Superior temporal gyrus (tissue), 1 donor: Measurements from ENCODE around the gene ZNF598.

ENCODE experiments used
- DNase-seq: peaks from one replicate; pipeline ENCODE4 v3.0.0-alpha.2; 2016; ENCODE audit errors: extremely low spot score

Gene ZNF598

DNA sequence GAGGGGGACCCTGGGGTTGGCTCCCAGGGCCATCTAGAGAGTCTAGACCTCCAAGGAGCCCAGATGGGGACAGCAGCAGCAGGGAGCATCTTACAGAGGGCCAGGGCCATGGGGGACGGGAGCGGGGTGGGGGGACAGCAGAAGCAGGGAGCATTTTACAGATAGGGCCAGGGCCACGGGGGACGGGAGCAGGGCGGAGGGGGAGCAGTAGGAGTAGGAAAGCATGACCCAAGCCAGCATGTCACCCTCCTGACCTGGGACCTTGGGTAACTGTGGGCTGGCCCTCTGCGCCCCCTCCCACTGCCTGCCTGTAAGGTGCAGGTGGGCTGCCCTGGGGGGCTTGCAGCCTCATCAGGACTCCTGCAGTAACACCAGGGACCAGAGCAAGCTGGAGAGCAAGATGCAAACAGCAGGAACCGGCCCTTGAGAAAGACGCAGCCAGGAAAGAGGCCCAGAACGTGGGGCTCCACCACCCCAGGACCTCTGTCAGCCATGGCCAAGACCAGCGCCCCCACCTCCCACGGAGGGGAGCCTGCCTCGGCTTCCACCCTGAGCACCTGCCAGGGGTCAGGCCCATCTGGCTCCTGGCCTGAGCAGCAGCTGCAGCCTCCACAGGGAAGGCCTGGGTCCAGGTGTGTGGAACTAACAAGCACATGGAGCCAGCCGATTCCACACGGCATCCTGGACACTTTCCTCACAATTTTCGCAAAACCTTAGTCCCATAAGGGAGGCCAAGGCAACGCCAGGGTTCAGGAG, 2.4 kb downstream of the ZNF598 start:
- DNase-seq: no peak

DNA sequence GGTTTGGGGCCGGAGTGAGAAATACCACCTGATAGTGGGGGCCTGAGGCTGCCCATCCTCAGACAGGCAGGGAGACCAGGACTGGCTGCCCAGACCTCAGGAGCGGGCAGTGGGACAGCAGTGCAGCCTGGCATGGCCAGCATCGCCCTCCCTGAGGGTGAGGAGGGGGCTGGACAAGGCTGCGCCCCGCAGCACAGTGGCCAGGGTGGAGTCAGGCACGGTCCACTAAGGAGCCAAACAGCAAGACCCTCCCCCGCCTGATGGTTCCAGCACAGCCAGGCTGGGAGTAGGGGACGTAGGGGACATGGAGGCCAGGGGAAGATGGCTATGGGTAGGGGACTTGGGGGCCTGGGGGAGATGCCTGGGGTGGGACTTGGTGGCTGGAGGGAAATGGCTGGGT, 3.3 kb downstream of the ZNF598 start:
- no peak for DNase-seq

DNA sequence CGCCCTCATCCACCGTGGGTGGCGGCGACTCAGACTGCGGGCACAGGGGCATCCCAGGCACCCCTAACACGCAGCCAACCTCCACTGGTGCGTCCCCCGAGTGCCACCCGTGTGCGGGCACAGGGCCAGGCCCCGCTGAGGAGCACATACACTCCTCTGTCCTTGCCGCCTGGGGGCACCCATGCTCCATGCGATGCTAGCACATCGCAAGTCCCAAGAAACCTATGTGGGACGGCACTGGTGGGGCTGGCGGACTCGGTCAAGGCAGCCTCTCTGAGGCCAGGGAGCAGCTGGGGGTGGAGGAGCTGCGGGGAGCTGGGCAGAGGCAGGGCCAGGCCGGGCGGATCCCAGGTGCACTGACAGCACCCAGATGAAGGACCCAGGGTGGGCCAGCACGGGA, 4.0 kb downstream of the ZNF598 start:
- no peak for DNase-seq

DNA sequence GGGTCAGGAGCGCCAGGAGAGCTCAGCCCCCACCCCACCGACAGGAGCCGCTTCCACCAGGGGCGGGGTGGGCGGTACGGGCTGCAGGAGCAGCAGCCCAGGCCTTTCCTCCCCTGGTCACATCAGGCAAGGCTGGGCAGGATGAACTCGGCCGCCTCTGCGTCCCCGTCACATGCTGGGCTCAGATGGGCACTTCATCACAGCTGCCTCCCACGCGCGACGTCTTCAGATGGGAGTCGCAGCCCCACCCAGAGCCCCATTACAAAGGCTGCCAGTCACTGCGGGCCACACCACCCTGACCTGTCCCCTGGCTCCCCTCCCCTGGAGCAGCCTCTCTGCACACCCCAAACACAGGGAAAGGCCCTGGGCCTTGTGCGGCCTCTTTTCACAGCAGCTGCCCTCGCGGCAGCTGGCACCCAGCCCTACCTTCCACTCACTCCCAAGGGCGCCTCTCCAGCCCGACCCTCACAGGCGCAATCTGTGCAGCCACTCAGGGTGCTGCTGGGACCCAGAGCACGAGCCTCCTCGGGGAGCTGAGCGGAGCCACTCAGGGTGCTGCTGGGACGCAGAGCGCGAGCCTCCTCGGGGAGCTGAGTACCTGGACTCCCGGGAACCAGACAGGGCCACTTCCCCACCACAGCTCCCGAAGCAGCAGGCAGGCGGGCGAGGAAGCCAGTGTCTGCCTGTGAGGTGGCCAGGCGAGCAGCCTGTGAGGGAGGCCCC, 4.7 kb downstream of the ZNF598 start:
- DNase-seq: no peak

DNA sequence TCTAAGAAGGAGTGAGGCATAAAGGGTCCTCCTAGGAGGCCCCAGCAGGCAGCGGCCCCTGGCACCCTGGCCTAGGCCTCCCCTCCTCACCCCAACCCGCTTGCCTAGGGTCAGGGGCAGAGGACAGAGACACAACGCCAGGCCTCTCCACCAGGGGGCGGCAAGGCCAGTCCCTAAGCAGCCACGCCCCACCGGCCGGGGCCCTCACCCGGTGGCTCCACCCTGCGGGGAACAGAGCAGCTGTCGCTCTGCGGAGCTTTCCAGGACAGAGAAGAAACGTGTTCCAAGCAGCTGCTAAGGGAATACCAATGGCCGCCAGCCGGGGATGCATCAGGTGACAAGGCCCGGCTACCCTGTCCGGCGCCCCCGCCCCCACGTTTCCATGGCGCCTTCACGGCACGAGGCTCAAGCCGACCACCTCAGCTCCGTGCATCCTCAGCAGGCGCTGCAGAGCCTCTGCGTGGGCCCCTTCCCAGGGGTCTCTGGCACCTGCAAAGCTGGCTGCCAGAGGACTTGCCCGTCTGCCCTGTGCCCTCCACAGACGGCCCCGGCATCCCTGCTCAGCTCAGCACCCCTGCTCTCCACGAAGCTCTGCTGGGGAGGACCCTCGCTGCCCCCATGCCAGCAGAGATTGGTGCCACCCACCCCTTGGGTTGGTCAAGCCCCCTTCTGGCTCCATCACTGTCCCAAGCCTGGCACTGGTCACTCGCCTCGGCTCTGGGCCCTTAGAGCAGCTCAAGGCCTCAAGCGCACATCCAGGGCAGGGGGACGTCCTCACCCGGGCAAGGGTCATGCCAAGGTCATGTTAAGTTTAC, 5.6 kb downstream of the ZNF598 start:
- DNase-seq: peak; percentile 78

DNA sequence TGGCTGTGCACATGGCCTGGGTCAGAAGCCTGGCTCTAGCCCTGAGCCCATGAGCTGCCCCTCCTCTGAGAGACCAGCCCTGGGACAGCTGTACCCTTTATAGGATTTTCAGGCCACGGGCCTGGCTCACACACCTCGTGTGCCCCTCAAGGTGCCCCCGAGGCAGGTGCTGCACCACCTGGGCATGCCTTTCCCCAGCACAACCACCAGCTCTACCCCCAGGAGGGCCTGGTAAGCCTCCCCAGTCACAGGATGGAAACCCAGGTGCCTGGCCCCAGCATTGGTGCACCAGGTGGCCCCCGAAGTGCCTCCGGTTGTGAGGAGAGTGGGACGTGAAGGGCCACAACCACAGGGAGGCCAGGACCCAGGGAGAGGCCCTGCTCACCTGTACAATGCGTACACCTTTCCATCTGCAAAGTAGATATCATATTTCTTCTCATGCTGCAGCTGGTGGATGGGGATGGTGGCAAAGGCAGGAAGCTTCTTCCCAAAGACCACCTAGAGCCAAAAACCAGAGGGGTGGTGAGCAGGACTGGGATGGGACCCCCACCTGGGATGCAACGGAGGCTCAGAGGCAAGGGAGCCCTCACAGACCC, 6.3 kb downstream of the ZNF598 start:
- no peak for DNase-seq

DNA sequence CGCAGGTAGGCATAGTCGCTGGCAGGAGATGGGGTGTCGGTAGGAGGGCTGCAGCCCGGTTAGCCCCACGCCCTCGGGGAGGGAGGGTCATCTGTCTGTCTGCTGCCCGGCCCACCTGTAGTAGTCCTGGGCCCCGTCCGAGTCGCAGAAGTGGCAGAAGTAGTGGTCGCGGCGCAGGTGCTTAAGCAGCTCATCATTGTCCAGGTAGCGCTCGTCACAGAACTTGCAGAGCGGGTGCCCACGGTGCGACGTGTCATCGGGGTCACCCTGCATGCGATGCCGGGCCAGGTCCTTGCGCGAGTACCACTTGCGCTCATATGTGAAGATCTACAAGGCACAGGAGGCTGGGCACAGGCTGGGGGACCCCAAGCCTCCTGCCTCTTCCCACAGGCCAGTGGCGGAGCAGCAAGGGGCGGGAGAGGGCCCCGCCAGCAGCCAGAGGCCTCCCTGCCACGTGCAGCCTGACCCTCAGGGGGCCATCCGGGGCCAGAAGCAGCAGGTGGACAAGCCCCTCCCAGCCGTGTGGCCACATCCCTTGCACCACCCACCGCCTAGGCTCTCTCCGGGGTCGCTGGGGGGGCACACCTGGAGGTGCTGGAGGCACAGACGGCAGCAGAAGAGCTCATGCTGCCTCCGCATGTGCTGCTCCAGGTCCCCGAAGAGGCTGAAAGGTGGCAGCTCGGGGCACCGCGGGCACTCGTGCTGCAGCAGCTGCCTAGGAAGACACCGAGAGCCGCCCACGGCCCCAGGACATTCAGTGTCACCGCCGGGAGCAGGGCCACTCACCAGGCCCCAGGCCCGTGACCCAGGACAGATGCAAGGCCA, 7.0 kb downstream of the ZNF598 start:
- no peak for DNase-seq

DNA sequence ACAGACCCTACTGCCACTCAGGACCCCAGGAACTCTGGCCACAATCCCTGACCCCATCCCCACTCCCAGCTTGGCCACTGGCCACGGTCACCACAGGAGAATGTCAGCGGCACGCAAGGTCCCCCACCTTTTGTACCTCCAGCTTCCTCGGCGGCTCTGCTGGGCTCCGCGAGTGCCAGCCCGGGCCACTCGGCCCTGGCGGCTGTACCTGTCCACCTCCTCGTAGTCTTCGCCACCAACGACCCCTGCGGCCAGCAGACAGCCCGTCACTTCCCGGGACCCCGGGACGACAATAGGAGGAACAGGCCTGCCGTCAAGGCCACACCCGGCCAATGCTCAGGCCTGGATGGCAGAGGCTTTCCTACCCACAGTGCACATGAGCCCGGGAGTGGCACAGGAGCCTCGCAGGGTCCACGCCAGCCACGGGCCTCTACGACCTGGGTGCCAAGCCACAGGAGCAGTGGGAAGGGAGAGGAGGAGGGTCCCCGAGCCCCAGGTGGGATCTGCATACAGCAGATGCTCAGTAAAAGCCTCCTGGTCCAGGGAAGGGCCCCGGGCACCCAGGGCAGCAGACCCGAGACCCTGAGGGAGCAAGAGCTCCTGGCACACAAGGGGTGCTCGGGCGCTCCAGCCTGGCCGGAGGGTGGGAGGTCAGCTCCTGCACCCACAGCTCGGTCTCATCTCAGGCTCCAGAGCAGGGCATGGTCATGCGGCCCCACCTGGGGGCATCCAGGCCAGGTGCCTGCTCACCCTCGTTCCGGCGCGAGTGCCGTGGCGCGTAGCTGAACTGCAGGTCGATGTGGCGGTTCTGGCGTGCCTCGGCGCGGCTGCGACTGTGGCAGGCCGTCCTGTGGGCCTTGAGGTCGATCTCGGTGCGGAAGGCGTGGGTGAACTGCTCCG, 7.9 kb downstream of the ZNF598 start:
- no peak for DNase-seq

DNA sequence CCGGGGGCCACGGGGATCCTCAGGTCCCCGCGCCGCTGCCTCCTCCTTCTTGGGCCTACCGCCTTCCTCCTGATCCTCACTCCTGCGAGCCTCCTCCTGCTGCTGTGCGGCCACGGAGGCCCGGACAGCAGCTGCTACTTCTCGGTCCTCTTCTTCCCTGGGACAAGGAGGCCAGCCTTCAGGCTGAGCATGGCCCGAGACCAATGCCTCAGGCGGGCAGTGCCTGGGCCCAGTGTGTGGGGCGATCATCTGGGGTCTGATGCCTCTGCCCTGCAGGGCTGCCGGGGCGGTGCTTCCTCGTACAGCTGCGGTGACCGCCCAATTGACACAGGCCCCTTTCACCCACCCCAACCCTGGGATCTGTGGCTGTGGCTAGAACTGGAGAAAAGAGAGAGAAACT, 8.6 kb downstream of the ZNF598 start:
- no peak for DNase-seq

DNA sequence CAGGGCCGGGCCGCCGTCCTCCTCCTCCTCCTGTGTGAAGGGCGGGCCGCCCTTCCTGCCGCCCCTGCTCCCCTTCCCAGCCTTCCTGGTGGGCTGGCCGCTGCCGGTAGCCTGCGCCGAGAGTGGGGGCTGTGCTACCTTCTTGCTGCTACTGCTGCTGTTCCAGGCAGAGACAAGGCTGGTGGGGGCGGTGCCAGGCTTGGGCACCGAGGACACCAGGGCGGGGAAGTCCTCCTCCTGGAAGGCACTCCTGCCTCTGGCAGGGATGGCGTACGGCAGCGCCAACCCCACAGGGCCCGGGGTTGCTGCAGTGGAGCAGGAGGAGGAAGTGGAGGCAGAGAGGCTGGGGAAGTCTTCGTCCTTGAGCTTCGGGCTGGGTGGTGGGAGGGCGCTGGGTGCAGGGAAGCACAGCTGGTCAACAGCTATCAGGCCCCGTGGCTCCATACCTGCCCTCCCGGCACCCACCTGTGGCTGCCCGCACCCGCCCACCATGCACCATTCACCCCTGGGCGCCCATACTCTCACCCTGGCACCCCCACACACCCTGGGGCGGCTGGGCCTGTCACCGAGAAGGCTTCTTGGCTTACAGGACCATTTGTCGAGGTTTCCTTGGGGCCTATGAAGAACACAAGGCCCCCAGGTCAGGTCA, 9.6 kb downstream of the ZNF598 start:
- no peak for DNase-seq

DNA sequence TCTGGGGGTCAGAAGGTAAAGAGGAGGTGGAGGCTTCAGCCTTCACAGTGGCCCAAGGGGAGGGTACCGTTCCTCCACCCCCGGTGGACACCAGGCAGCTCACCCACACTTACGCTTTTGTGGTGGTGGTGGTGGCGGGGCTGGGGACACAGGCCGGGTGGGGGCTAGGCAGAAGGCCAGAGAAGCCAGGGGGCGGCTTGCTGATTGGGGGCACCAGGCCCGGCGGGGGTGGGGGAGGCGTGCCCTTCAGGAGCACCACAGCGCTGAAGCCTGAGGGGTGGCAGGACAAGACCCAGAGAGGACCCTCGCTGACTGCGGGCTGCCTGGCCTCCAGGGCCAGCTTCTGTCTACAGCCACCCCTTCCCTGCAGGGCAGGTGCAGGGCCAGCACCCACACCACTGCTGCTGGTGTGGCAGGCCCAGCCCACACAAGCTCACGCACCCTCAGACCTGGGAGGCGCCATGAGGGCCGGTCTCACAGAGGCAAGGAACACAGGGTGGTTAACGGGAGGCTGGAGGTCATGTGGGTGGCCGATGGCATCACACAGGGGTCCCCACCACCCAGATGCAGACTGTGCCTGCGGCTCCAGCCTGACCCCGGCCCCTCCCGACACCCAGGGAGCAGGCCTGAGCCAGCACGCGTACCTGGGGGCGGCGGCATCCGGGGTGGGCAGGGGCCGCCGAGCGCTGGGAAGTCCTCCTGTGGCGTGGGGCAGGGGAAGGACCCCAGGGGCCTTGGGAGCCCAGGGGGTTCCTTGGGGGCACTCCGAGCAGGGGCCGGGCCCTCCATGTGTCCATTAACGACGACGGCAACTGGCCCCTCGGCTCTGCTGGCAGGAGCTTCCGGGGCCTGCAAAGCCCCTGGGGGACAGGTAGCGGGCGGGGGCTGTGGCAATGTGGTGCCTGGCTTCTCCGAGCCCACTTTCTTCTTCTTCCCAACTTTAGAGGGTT, 10.5 kb downstream of the ZNF598 start:
- no peak for DNase-seq

DNA sequence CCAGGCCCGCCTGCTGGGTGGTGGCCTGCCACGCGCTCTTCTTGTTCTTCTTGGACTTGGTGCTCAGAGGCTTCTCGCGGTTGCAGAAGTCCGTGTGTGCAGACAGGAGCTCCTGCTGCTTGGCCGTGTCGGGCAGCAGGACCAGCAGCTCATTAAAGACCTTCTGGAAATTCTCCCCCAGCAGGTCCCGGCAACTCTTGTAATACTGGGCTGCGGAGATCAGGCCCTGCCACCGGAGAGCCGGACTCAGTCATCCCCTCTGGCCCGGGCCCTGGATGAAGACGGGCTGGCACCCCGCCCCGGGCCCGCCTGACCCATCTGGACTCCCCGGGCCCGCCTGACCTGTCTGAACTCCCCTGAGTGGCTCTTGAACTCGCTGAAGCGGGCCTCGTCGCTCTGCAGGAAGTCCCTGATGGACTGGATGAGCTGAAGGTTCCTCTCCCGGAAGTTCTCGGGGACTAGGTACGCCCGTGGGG, 11.2 kb downstream of the ZNF598 start:
- DNase-seq: no peak

DNA sequence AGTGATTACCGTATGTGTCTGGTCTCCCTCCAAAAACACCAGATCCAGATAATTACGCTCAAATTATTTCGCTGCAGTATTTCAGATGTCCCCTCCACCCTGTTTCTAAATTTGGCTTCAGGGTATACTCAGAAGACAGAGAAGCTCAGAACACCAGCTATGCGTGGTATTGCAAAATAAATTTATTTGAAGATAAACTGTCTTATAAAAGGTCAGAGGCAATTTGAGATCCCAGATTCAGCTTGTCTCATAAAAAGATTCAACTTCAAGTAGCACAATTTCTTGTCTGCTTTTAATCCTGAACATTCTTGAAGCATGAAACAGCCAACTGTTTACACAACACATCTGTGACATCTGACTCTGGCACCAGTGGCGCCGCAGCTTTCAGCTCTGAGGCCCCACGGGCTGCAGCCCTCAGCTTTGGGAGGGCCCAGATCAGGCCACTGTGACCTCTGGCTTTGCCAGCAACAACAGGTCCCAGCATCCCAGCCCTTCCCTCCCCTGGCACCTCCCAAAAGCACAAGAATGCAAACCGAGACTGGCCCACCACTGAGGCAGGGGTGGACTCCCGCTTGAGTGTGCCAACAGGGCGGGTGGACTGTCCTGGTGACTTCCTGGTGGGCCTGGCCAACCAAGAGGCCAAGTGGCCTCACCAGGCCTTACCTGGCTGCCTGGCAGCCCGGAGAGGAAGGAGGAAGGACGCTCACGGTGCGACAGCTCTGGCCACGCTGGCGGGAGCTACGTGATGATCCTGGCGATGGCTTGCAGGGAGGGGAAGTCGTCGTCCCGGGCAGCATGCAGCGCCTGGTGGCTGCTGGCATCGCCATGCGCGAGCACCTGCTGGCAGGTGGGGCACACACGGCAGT, 11.9 kb downstream of the ZNF598 start:
- DNase-seq: no peak

DNA sequence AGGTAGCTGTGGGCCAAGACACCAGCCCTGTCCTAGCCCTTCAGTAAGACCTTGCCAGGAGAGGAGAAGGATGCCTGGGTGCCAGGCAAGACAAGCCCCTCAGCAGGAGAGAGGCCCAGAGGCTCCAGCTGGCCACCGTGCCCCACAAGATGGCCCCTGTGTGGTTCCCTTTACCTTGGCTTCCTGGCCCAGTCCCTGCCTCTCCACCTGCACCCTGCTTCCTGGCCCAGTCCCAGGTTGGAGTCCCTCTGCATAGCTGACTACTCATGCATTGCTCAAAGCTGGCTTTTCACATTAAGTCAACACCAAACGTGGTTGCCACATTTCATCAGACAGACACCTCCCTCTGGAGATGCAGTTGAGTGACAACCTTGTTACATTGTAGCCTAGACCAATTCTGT, 15.9 kb downstream of the ZNF598 start:
- no peak for DNase-seq

DNA sequence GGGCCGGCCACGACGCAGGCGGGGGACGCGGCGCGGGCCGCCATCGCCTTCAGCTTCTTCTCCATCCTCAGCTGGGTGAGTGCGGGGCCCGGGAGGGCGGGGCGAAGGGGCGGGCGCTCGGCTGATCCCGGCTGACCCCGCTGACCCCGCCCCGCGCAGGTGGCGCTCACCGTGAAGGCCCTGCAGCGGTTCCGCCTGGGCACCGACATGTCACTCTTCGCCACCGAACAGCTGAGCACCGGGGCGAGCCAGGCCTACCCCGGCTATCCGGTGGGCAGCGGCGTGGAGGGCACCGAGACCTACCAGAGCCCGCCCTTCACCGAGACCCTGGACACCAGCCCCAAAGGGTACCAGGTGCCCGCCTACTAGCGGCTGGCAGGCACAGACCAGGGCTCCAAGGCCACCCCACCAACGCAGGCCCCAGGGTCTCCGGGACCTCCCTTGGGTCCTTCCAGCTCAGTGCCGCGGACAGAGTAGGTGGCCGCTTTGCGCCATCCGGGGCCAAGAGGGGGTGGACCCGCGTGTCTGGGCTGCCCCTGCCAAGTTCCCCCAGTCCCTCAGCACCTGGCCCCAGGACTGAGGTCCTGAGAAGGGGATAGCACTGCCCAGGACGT, 16.8 kb downstream of the ZNF598 start:
- no peak for DNase-seq

DNA sequence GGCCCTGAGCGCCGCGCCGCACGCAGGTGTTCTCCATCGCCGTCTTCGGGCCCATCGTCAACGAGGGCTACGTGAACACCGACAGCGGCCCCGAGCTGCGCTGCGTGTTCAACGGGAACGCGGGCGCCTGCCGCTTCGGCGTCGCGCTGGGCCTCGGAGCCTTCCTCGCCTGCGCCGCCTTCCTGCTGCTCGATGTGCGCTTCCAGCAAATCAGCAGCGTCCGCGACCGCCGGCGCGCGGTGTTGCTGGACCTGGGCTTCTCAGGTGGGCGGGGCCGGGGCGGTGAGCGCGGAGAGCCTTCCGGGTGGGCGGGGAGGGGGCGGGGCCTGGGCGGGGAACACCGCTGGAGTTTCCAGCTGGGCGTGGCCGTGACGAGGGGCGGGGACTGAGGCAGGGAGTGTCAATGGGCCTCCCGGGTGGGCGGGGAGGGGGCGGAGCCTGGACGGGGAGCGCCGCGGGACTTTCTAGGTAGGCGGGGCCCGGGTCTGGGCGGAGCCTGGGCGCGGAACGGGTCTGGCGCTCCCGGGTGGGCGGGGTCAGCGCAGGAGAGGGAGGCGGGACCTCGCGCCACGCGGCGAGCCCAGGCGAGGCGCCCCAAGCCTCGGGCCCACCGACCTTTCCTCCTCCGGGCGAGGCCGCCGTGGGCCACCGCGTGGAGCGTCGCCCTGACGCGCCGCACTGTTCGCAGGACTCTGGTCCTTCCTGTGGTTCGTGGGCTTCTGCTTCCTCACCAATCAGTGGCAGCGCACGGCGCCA, 17.5 kb downstream of the ZNF598 start:
- DNase-seq: peak; percentile 73
